Psoas muscle (tissue), 8 donors: ENCODE measurements around the gene COL4A2. TPM values are rescaled to one million over a fixed set of nuclear protein-coding genes. Genes with fewer than 3 reads are reported as not detected.
"Not testable (repeated sequence)": the region's sequence is repeated elsewhere in the genome, so short reads cannot be mapped to it uniquely, and the experiment has no call there.

ENCODE experiments used
- ATAC-seq, 4 donors: fragments of 200-7000 bp; cut with Tn5 transposase; one replicate each; pipeline ENCODE4 v1.9.1; 2020; ENCODE audit warnings: moderate library complexity in 3 of 4, mild to moderate bottlenecking in 2 of 4
- DNase-seq, 2 donors: peaks; one replicate each; pipeline ENCODE4 v3.0.0-alpha.2; 2020
- H3K27ac ChIP-seq: fragments of 200-600 bp; one replicate; pipeline ENCODE4 v1.8.0; 2022
- H3K27me3 ChIP-seq, 3 donors: fragments of 200-600 bp in 1 of 3; one replicate each; pipeline versions ENCODE4 v1.6.1 to v1.8.0; 2013 to 2022; ENCODE audit warnings: low read length in 2 of 3, mild to moderate bottlenecking in 2 of 3, moderate library complexity in 1 of 3; ENCODE audit not compliant: insufficient read depth in 3 of 3
- H3K36me3 ChIP-seq, 2 donors: fragments of 200-600 bp in 1 of 2; one replicate each; pipeline versions ENCODE4 v1.6.1 to v1.8.0; 2013 to 2022; ENCODE audit warnings: low read depth in 1 of 2, mild to moderate bottlenecking in 1 of 2, moderate library complexity in 1 of 2; ENCODE audit not compliant: insufficient read depth in 1 of 2
- H3K4me1 ChIP-seq: fragments of 200-600 bp; one replicate; pipeline ENCODE4 v1.8.0; 2022
- H3K4me3 ChIP-seq: fragments of 200-600 bp; one replicate; pipeline ENCODE4 v1.8.0; 2022; ENCODE audit warnings: mild to moderate bottlenecking
- H3K9me3 ChIP-seq: fragments of 200-600 bp; one replicate; pipeline ENCODE4 v1.8.0; 2022
- CTCF ChIP-seq: fragments of 200-600 bp; IDR thresholded peaks from one replicate; pipeline ENCODE4 v1.8.0; 2022; ENCODE audit warnings: antibody characterized with exemption
- WGBS, 3 donors: extraction: QIAGEN DNeasy Blood & Tissue Kit; methylation state at CpG; one replicate each; pipeline versions ENCODE4 v1.1.6 to v1.1.7; 2013; 5-methylcytosine and 5-hydroxymethylcytosine counted together
- intact Hi-C, 2 donors: fragments of 100-400 bp; cut with DNase I; formaldehyde crosslinking; loops; one replicate each; pipeline versions ENCODE4 v1.11.0 to v1.14.2; 2022
- polyA plus RNA-seq, 3 donors: library from polyadenylated mRNA; stranded (reverse); fragments of 200-250 nt; gene quantifications; one replicate each; pipeline ENCODE4 v1.2.3, GENCODE V29; 2013
- total RNA-seq, 4 donors: library from RNA; stranded (reverse); fragmentation: NEBNext Ultra II Directional in 2 of 4; extraction: Animal tissue kit (Norgen Biotek cat#: 25700) in 2 of 4; gene quantifications; one replicate each; pipeline versions ENCODE4 v1.2.1 to v1.2.4, GENCODE V29; 2021 to 2023
- donor health status: healthy with polysubstance abuse.
- donor health status: DM: no; HTN: no; CAD: no; lungs with moderate emphysema.
- donor health status: Bipolar disorder and iron deficiency.
- donor health status: healthy.
- donor health status: DM: yes; HTN: yes; CAD: no.
- donor health status: DM: no; HTN: no; CAD: no.
- donor health status: DM: no; HTN: no; CAD: no.
- donor health status: DM: yes; HTN: yes; CAD: no.

Gene COL4A2
- total and polyA plus RNA-seq, 7 donors, result 25.8 to 84.5 (median 57.8) TPM

DNA sequence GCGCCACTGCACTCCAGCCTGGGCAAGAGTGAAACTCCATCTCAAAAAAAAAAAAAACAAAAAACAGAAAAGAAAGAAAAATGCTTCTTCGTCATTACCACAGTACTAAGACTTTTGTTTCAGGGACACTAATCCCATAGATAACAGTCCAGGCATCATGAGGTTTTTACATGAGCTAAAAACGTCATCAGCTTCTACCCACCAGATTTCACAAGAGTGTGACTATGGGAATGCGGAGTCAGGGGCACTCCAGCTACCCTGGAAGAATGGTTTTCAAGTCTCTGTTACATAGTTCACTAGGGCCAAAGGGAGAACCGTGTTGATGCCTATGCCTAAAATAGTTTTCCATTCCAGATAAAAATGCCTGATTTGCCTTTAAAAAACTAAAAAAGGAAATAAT is 221.3 kb downstream of the COL4A2 start:
- Histone ChIP-seq H3K9me3 (no peaks in the 10 kb centered on the region), H3K27me3 (no peaks in the 10 kb centered on the region), H3K27ac (peak overlapping the region; percentile 16), H3K4me3 (no peak overlapping the region), H3K36me3 (no peaks in the 10 kb centered on the region), H3K4me1 (peaks cover 4% of the 10 kb centered on the region)
- ATAC-seq (no peak), DNase-seq (no peak)
- WGBS, 3 donors, result 66 to 78% (median 67%) methylated on average over 5 of the region's 5 CpGs
- TF ChIP-seq CTCF, result no peak
- intact Hi-C loops, result no loop called here

DNA sequence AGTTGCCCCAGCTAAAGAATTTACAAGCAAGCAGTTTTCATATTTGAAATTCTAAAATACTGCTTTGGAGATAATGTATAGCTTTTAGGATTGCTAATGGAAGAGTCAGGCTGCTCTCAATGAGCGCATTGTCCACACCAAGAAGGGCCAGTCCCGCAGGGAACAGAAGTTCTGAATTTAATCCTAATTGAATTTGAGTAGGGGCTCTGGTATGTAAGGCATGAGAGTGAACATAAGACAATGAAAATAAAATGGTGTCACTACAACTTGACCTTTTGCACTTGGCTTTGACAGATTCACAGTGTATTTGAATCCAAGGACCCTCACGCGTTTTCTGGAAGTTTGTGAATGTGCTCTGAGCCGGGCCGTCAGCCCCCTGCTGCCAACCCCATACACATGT is 221.8 kb downstream of the COL4A2 start:
- no peaks in the 10 kb centered on the region for H3K36me3 ChIP-seq
- no peaks in the 10 kb centered on the region for H3K9me3 ChIP-seq
- no peak for TF ChIP-seq CTCF
- H3K4me1 ChIP-seq, result peaks cover 2% of the 10 kb centered on the region
- no peaks in the 10 kb centered on the region for H3K27me3 ChIP-seq
- intact Hi-C loops, result no loop called here
- H3K4me3 ChIP-seq, result no peak overlapping the region
- H3K27ac ChIP-seq, result peak overlapping the region; percentile 3
- no peak for ATAC-seq
- DNase-seq, result no peak
- 89 to 93% (median 90%) methylated on average over 6 of the region's 6 CpGs for WGBS, 3 donors

DNA sequence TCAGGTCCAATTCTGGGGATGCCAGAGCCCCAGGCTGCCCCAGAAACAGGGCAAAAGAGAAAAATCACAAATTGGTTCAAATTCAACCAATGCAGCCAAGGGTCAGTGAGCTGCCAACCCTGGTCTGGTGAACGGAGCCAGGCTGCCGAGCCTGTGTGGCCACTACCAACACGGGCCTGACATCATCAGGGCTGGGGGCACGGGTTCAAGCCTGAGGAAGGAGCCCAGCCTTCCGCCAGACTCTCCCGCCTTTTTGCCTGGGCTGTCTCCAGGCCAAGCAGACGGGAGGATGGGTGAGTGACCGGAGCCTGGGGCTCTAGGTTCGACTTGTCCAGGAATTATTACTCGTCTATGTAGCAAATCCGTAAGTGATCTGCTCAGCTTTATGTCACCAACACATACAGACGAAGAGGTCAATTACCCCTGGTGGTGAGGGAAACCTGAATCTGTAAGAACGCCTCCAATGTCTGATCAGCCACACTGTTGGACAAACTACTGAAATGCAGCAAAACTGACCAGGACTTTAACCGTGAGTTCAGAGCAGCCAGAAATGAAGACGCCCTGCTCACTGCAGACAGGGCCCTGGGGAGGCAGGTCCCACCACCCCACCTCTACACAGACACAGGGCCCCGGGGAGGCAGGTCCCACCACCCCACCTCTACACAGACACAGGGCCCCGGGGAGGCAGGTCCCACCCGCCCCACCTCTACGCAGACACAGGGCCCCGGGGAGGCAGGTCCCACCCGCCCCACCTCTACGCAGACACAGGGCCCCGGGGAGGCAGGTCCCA is 222.6 kb downstream of the COL4A2 start:
- Histone ChIP-seq H3K4me3 (no peak overlapping the region), H3K27ac (no peak overlapping the region), H3K9me3 (no peaks in the 10 kb centered on the region), H3K27me3 (no peaks in the 10 kb centered on the region), H3K36me3 (no peaks in the 10 kb centered on the region), H3K4me1 (no peaks in the 10 kb centered on the region)
- DNase-seq, result no peak
- intact Hi-C loops, result no loop called here
- TF ChIP-seq CTCF, result no peak
- no peak for ATAC-seq
- WGBS, 3 donors, result 81 to 85% (median 84%) methylated on average over 16 to 19 of the region's 23 CpGs

GRCh38 chr13:110531100-110531499 is 224.0 kb downstream of the COL4A2 start:
- TF ChIP-seq CTCF, result no peak
- no peaks in the 10 kb centered on the region for H3K9me3 ChIP-seq
- H3K27me3 ChIP-seq, result no peaks in the 10 kb centered on the region
- no peak overlapping the region for H3K27ac ChIP-seq
- DNase-seq (no peak), ATAC-seq (no peak)
- H3K36me3 ChIP-seq, result no peaks in the 10 kb centered on the region
- no peak overlapping the region for H3K4me3 ChIP-seq
- H3K4me1 ChIP-seq, result no peaks in the 10 kb centered on the region
- 93 to 97% (median 93%) methylated on average over 7 of the region's 7 CpGs for WGBS, 3 donors
- intact Hi-C loops, result no loop called here

GRCh38 chr13:110531671-110532083 is 224.6 kb downstream of the COL4A2 start:
- no peaks in the 10 kb centered on the region for H3K4me1 ChIP-seq

DNA sequence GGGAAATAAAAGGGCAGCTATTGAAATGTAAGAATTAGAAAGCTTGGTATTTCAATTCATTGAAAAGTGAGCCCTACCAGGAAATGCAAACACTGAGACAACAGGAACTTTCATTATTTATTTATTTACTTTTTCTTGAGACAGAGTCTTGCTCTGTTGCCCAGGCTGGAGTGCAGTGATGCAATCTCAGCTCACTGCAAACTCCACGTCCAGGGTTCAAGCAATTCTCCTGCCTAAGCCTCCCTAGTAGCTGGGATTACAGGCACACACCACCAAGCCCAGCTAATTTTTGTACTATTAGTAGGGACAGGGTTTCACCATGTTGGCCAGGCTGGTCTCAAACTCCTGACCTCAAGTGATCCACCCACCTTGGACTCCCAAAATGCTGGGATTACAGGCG is 225.2 kb downstream of the COL4A2 start:
- H3K9me3 ChIP-seq, H3K36me3 ChIP-seq, H3K4me1 ChIP-seq, H3K27ac ChIP-seq, DNase-seq, H3K27me3 ChIP-seq, ATAC-seq, H3K4me3 ChIP-seq, intact Hi-C loops: not testable (repeated sequence)
- 79 to 87% (median 87%) methylated on average over 2 of the region's 2 CpGs for WGBS, 3 donors

More at GRCh38 chr13:110531671-110532083, 224.6 kb downstream of the COL4A2 start:
- DNase-seq (no peak), ATAC-seq (no peak)
- no peak overlapping the region for H3K4me3 ChIP-seq
- H3K9me3 ChIP-seq, result no peaks in the 10 kb centered on the region
- H3K27ac ChIP-seq, result no peak overlapping the region
- H3K36me3 ChIP-seq, result no peaks in the 10 kb centered on the region
- intact Hi-C loops, result no loop called here
- no peaks in the 10 kb centered on the region for H3K27me3 ChIP-seq
- TF ChIP-seq CTCF, result no peak
- 85 to 90% (median 89%) methylated on average over 9 of the region's 9 CpGs for WGBS, 3 donors
